Forelimb muscle (tissue), 1 donor: ENCODE data around the gene PLEKHF1. TPM values are rescaled to one million over a fixed set of nuclear protein-coding genes. Genes with fewer than 3 reads are reported as not detected.
"Not testable (repeated sequence)": the region's sequence is repeated elsewhere in the genome, so short reads cannot be mapped to it uniquely, and the experiment has no call there.

Experiments
- DNase-seq: peaks from one replicate; pipeline ENCODE4 v3.0.0-alpha.2; 2013; ENCODE audit warnings: low read depth
- polyA plus RNA-seq: library from polyadenylated mRNA; unstranded; fragments of 120-200 nt; gene quantifications from one replicate; pipeline ENCODE4 v1.2.1, GENCODE V29; 2013; ENCODE audit not compliant: insufficient read length

Gene PLEKHF1
- polyA plus RNA-seq, 1 donor, result 4.0 TPM

GRCh38 chr19:29697523-29698261 lies 32.4 kb downstream of the PLEKHF1 start:
- DNase-seq, result no peak

GRCh38 chr19:29699861-29700260 lies 34.6 kb downstream of the PLEKHF1 start:
- no peak for DNase-seq

GRCh38 chr19:29700498-29700897 lies 35.2 kb downstream of the PLEKHF1 start:
- DNase-seq, result no peak

DNA sequence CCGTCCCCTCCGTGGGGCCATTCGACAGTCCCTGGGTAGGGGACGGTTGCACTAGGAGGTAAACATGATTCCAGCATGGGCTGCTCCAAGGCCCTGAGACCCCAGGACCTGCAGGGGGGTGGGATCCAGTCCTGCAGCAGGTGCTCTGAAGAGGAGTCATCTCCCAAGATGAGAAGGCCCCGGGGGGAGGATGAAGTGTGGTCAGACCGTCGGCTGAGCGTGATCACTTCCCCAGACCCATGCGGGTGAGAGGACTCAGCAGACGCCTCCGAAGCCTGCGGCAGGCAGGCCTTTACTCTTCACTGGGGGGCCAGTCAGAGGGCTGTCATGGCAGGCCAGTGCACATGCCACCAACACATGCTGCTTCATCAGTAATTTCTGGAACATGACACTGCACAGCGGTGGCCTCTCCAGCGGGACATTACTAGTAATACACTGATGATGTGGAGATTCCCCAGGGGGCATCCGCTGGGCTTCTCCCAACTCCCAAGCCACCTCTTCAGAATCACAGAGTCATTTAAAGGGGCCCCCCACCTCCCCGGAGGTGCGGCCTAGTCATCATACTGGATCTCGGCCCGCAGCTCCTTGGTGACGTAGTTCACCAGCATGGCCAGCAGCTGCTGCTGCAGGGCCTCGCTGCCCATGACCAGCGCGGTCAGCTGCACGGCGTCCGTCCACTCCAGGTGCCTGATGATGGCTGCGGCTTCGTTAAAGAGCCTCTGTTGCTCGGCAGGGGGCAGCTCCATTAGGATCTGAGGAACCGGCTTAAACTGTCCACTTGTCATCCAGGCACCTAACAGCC lies 37.1 kb downstream of the PLEKHF1 start:
- no peak for DNase-seq

DNA sequence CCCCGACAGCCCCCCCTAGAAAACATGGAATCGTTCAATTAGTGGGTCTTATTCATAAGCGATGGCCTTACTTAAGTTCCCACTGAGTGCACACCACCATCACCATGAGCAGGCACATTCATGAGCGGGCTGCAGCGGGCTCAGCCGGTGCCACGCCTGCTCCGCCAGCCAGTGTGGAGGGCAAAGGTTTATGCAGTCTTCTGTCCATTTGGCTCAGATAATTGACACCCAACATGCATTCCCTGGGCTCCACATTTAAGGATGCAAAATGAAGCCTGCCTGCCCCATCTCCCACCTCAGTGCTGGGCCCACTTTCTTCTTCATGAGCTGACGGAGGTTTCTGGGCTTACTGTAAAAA lies 37.7 kb downstream of the PLEKHF1 start:
- no peak for DNase-seq

GRCh38 chr19:29704562-29705558 lies 39.6 kb downstream of the PLEKHF1 start:
- no peak for DNase-seq

DNA sequence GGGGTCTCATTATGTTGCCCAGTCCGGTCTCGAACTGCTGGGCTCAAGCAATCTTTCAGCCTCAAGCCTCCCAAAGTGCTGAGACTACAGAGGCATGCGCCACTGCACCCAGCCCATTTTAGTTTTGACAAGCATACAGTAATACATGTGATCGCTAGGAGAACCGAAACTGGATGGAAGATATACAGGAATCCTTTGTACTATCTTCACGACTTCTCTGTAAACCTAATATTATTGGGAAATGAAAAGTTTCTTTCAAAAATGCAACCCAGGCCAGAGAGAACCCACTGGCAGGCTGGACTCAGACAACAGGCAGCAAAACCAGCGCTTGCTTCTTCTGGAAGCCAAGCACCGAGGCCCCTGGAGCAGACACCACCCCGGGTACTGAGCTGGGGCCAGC lies 40.4 kb downstream of the PLEKHF1 start:
- no peak for DNase-seq

DNA sequence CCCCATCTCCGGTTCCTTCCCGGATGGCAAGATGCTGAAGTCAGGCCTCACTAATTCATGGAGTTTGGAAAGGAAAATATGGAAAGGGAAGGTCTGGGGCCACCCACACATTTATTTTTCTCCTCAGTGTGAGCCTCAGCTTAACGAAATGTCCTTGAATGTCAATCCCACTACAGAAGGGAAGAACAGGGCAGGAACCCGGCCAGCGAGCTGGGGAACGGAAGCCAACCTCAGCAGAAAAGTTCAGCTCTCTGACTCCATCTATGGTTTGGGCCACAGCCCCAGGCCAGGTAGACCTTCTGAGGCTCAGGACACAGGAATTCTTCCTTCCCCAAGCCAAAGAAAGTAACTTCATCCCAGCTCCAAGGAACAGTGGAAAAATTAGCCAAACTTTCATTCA lies 41.4 kb downstream of the PLEKHF1 start:
- DNase-seq, result no peak

DNA sequence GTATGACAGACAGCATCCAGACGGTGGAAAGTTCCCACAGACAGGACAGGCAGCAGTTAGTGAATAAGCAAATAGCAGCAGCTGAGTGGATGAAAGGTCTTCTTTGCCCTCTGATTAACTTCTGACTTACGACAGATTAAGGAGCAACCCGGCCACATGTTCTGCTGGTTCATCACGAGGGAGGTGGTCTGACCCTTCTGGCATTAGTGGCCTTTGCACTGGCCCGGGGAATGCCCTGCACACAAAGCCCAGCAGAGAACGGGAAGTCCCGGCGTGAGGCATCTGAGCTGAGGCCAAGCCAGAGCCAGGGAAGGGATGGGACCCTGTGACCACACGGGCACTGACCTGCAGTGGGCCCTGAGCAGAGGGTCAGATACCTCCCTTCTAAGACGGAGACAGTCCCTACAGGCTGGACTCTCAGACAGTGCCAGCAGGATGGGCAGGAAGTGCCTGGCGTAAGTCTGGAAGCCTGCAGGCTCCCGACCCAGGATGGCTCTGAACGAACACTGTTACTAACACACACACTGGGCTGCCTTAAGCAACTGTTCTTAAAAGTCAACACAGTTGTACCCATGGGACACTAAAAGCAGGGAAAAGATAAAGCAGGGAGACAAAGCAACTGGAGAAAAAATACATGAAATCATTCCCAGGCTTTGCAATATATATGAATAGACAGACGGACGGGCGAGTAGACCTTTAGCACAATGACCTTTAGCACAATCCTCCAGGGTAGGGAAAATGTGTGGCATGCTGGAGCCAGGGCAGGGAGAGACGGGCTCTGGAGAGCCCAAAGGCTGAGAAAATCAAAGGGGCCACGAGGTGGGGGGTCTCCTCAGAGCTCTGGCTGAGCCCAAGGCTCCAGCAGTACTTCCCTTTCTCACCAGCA lies 43.5 kb downstream of the PLEKHF1 start:
- no peak for DNase-seq

DNA sequence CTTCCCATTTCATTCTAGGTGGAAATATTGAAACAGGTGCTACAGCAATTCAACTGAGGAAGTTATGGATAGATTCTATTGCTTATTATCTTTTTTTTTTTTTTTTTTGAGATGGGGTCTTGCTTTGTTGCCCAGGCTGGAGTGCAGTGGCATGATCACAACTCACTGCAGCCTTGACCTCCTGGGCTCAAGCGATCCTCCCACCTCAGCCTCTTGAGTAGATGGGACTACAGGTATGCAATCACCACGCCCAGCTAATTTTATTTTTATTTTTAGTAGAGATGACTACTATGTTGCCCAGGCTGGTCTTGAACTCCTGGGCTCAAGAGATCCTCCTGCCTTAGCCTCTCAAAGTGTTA lies 44.2 kb downstream of the PLEKHF1 start:
- DNase-seq, result not testable (repeated sequence)

- DNase-seq, result no peak
These were observed 46.4 kb downstream of the PLEKHF1 start for GRCh38 chr19:29711584-29712132.

GRCh38 chr19:29712744-29713516 lies 47.7 kb downstream of the PLEKHF1 start:
- no peak for DNase-seq

DNA sequence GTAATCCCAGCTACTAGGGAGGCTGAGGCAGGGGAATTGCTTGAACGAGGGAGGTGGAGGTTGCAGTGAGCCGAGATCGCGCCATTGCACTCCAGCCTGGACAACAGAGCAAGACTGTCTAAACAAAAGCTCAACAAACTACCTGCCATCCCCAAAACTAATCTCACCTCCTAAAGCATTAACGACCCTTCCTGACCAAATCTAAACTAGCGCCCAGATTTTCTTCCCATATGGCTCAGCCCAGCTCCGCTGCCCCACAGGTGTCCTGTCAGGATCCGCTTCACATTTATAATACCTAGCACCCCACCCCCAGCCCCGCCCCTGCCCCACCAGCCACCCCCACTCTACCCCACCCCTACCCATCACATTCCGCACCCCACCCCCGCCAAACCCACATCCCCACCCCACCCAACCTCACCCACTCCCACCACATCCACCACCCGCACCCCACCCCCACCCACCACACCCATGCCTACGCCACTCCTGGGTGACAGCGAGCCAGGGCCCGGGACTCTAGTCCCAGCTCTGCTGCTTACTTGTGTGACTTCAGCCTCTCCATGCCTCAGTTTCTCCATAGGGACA lies 49.2 kb downstream of the PLEKHF1 start:
- no peak for DNase-seq

GRCh38 chr19:29714953-29715700 lies 49.9 kb downstream of the PLEKHF1 start, which contains the start of gene C19orf12:
TSS of gene C19orf12 (minus strand) at chr19:29715261. CDS start at chr19:29708413, 6,848 bp downstream.
- no peak for DNase-seq

DNA sequence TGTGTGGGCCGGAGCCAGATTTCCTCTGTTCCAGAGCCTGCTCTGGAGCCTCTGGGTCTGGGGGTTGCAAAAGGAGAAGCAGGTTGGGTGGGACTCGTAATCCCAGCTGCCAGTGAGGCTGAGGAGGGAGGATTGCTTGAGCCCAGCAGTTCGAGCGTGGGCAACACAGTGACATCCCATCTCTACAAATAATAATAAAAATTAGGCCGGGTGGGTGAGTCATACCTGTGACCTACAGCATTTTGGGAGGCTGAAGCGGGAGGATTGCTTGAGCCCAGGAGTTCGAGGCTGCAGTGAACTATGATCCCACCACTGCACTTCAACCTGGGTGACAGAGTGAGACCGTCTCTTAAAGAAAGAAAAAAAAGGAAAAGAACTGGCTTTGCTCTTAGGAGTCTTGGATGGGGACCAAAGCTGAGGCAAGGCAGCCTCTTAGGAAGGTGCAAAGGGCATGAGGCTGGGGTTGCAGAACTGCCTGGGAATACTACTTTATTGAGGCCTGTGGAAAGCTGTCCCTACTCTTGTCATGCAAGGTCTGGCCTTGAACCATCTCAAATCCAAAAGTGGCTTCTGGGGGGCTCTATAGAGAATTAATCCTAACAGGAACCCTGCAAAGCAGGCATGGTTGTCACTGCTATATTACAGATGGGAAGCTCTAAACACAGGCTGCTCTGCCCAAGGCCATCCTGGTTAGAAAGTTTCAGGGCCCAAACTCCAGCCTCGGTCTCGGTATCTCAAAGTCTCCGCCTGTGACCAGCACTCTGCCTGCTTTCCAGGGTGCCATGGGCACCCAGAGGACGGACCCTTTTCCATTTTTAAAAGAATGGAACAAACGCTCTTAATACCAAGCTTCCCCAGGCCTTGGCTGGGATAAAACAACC lies 50.7 kb downstream of the PLEKHF1 start:
- DNase-seq, result no peak

GRCh38 chr19:29717051-29717450 lies 51.8 kb downstream of the PLEKHF1 start:
- no peak for DNase-seq

DNA sequence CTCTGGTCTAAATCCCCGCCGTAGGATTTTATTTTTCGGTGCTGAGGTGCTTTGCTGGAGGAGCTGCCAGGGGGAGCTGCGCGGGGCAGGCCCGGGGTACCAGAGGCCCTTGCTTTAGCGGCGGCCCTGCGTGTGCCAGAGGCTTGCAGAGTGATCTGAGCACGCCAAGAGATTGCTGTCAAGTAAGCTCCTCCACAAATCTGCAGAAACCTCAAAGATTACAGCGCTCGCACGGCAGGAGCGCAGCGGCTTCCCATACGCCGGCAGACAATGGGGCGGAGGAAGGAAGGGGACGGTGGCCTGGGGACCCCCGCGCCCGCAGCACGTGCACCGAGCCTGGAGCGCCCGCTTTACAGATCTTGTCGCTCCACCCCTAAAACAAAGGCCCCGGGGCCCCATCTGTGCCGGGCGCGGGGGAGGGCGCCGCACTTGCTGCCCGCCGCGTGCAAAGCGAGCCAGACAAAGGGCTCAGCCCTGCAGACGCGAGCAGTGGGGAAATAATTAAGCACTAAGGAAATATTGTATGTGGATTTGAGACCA lies 58.9 kb downstream of the PLEKHF1 start:
- no peak for DNase-seq
